HG02678 (cell line): ENCODE measurements around the gene CBX1.
"Not testable (repeated sequence)": the region's sequence is repeated elsewhere in the genome, so short reads cannot be mapped to it uniquely, and the experiment has no call there.

ENCODE experiments used
- ATAC-seq: cut with Tn5 transposase; IDR thresholded peaks from one replicate; pipeline ENCODE4 v1.9.1; 2021; ENCODE audit warnings: mild to moderate bottlenecking, moderate library complexity; ENCODE audit not compliant: unreplicated experiment

CBX1 gene

DNA sequence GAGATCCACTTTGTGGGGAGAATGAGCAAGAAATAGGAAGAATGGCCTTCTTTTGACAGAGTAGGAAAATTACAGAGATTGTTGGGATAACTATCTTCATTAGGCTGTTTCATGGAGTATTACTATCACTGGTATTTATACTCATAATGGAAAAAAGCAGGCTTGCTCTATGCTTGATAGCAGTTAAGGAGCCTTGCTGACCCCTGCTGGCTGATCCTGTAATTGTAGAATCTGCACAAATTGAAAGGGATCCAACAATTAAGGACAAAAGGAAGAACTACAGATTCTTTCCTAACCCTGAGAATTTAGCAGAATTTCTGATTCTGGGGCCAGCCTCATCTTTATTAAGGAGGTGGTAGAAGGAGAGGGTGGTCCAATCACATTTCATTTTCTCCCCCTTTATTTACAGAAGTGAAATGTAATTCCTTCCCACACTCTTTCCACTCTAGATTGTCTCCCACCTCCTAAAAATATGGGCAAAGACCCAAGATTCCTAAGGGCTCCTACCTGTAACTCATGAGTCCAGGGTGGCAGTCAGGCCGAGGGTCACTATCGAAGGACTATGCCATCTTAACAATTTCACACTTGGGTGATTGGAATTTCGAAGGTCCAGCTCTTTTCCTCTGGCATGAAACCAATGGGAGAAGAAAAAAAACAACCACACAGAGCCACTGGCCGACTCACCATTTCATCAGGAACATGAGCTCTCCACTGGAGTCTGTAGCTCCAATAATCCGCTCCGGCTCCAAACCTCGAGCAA, 26.8 kb downstream of the CBX1 start:
- no peak for ATAC-seq

DNA sequence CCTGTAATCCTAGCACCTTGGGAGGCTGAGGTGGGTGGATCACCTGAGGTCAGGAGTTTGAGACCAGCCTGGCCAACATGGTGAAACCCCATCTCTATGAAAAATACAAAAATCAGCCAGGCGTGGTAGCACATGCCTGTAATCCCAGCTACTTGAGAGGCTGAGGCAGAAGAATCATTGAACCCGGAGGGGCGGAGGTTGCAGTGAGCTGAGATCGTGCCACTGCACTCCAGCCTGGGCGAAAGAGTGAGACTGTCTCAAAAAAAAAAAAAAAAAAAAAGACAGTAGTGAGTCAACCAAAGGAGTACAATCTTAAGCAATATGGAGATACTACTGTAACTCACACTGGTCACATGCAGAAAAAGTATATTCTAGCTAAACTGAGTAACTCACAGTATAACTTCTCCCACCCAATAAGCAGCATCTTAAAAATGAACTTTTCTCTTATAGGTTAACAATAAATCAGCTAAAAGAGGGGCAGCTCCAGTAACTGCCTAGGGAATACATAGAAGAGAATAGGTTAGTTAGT, 27.6 kb downstream of the CBX1 start:
- ATAC-seq: not testable (repeated sequence)

DNA sequence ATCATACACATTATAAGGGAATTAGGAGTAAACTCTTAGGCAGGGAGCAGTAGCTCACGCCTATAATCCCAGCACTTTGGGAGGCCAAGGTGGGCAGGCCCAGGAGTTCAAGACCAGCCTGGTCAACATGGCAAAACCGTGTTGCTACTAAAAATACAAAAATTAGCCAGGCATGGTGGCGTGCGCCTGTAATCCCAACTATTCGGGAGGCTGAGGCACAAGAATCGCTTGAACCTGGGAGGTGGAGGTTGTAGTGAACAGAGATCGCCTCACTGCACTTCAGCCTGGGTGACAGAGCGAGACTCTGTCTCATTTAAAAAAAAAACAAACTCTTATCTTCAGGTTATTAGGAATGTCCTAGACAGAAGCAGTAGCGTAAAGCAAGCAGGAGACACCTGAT, 28.5 kb downstream of the CBX1 start:
- ATAC-seq: not testable (repeated sequence)

DNA sequence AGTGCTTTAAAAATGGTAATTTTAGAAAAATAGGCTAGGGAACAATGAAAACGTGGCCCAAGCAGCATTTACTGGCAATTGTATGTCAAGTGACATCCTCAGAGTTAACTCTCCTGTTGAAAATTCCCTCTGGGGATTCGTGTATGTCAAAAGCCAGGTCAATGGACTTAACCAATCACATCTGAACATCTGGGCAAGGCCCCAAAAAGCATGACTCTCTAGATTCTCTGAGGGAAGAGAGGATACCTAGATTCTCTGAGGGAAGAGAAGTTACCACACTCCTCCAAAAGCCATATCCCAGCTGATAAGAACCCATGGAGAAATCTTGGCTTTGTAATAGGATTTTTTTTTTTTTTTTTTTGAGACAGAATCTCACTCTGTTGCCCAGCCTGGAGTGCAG, 29.6 kb downstream of the CBX1 start:
- ATAC-seq: no peak

DNA sequence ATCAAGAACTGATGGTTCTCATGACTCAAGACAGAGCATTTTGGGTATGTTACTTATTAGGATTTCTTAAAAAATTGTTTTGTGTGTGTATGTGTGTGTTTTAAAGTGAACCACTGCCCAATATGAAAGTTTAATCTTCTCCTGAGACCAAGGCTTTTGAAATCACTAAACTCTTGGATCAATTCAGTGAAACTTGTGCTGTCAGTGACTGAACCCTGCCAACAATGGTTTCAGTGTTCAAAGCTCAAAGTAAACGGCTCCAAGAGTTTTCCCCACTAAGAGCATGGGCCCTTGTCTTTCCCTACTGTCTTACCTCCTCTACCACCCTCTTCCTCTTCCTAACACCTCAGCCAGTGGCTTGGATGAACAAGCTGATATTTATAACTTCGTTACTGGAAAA, 31.1 kb downstream of the CBX1 start:
- no peak for ATAC-seq

DNA sequence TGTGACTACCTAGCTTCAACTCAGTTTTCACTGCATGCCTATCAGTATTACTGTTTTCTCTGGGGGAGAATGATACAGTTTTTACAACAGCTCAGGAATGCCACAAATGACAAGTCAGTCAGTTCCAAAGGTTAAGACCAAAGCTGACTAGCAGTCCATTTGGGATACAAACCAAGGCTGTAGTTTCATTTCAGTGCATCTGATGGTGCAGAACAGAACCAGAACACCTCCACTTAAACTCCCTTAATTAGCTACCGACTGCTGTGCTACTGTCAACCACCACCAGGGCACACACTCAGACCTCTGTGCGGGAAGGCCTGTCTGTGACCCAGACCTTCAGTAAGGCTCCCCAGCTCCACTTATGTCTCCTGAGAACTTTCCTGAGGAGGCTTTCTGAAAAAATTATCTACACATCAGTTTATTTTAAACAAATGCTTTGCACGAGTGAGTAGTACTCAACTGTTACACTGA, 32.8 kb downstream of the CBX1 start:
- ATAC-seq: no peak

DNA sequence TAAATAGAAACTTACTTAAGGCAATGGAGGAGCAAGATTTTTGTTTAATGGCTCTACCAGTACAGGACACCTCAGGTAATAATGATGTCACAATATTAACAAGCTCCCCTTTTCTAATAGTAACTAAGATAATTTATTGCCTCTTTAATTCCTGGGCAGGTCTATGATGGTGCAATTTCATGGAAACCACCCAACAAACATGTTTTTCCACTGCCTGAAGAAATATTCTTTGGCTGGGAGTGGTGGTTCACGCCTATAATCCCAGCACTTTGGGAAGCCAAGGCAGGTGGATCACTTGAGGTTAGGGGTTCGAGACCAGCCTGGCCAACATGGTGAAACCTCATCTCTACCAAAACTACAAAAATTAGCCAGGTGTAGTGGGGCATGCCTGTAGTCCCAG, 33.5 kb downstream of the CBX1 start:
- ATAC-seq: not testable (repeated sequence)

DNA sequence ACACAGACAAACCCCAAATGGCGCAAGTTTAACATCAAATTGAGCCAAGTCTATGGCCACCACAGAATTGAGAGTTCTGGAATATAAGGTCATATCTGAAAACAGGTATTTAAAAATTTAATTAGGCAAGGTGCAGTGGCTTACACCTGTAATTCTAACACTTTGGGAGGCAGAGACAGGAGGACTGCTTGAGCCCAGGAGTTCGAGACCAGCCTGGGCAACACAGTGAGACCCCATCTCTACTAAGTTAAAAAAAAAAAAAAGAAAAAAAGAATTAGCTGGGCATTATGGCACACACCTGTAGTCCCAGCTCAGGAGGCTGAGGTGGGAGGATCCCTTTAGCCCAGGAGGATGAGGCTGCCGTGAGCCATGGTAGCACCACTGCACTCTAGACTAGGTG, 34.0 kb downstream of the CBX1 start:
- ATAC-seq: no peak

DNA sequence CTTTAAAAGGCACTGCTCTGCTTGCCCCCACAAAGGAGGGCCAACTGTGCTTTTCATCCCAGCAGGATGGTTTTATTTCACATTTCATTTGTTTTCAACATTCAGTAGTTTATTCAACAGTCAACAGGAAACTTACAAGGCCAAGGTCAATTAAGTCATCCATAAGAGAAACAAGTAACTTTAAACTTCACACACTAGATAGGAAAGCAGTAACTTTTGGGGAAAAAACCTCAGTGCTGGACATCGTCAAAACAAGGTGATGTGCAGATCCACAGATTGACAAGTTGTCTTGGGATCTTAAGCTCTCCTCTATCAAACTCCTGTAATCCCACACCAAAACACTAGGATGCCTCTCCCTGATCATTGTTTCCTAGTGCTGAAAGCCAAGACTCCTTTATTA, 34.6 kb downstream of the CBX1 start:
- no peak for ATAC-seq

DNA sequence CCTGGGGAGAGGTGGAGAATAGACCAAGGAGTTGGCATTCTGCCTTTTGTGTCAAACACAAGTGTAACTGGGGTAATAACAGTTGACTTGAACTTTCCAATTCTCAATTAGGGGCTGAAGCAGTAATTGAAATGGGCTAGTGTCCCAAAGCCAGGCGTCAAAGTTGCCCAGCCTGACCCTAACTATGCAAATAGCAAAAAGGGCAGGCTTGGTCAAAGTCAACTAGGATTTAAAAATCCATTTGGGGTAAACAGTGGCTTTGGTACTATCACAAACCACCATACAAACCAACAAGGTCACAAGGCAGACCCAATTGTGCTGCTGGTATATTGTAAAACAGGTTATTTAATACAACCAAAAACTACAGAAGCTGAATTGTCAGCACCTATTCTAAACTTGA, 35.1 kb downstream of the CBX1 start:
- no peak for ATAC-seq

DNA sequence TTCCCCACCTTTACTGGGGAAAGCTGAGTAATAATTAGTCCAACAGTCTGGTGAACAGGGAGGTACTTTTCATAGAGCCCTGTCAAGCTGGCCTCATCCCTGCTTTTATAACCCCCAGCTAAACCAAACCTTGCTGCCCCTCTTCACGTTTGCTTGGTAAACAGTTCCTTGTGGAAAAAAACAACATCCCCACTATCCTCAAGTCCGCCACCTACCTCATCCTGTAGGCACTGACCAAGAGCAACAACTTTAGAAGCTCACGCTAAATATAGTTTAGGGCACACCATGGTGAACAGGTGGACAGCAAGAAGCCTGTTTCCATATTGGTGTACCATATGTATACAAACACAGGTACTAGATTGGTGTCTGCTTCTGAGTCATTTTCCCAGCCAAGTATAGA, 36.6 kb downstream of the CBX1 start:
- no peak for ATAC-seq

DNA sequence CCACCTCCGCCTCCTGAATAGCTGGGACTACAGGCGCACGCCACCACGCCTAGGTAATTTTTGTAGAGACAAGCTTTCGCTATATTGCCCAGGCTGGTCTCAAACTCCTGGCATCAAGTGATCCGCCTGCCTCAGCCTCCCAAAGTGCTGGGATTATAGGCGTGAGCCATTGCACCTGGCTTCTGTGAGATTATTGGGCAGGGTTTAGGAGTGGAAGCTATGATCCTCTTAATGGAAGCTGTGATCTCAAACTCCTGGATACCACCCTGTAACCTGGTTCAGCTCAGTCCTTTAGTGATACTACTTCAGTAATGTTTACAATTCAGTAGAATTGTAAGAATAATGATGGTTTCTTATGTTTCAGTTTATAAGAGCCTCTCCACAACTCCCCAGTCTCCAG, 39.0 kb downstream of the CBX1 start:
- ATAC-seq: no peak

DNA sequence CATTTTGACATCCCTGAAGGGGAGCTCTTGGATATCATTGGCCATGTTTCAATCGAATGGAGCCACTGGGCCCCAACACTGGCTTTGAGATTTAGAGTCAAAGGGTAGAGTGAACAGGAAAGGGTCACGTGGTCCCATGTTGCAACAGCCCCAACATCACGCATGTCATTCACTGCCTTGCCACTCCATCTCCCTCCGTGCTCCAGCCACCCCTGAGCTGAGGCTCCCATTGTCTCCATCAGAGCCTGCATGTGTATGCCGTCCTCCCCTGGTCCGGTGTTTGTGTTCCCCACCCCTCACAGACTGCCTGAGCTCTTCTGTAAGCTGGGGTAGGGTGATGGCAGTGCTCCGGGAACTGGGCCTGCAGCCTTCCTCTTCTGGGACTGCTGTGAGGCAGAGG, 41.0 kb downstream of the CBX1 start:
- no peak for ATAC-seq

DNA sequence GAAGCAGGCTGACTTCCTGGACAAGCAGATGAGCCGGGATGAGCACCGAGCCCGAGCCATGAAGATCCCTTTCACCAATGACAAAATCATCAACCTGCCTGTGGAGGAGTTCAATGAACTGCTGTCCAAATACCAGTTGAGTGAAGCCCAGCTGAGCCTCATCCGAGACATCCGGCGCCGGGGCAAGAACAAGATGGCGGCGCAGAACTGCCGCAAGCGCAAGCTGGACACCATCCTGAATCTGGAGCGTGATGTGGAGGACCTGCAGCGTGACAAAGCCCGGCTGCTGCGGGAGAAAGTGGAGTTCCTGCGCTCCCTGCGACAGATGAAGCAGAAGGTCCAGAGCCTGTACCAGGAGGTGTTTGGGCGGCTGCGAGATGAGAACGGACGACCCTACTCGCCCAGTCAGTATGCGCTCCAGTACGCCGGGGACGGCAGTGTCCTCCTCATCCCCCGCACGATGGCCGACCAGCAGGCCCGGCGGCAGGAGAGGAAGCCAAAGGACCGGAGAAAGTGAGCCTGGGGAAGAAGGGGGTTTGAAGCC, 42.1 kb downstream of the CBX1 start:
- ATAC-seq: no peak

DNA sequence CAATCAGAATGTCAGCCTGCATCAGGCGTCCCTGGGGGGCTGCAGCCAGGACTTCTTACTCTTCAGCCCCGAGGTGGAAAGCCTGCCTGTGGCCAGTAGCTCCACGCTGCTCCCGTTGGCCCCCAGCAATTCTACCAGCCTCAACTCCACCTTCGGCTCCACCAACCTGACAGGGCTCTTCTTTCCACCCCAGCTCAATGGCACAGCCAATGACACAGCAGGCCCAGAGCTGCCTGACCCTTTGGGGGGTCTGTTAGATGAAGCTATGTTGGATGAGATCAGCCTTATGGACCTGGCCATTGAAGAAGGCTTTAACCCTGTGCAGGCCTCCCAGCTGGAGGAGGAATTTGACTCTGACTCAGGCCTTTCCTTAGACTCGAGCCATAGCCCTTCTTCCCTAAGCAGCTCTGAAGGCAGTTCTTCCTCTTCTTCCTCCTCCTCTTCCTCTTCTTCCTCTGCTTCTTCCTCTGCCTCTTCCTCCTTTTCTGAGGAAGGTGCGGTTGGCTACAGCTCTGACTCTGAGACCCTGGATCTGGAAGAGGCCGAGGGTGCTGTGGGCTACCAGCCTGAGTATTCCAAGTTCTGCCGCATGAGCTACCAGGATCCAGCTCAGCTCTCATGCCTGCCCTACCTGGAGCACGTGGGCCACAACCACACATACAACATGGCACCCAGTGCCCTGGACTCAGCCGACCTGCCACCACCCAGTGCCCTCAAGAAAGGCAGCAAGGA, 42.7 kb downstream of the CBX1 start:
- no peak for ATAC-seq

DNA sequence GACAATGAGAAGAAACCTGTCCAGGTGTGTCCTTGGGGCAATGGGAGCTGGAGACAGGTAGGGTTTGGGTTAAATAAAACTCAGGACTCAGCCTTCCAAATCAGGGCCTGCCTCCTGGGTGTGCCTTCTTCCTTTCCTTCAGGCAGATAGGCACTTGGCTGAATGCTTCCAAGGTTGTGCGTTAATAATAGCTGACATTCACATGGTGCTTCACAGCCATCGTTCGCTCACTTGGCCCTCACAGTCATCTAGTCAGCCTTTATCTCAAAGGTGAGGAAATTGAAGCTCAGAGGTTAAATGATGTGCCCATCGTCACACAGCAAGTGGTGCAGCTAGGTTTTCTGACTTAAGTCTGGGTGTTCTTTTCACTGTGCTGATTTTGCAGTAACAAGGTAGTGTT, 43.7 kb downstream of the CBX1 start:
- no peak for ATAC-seq

DNA sequence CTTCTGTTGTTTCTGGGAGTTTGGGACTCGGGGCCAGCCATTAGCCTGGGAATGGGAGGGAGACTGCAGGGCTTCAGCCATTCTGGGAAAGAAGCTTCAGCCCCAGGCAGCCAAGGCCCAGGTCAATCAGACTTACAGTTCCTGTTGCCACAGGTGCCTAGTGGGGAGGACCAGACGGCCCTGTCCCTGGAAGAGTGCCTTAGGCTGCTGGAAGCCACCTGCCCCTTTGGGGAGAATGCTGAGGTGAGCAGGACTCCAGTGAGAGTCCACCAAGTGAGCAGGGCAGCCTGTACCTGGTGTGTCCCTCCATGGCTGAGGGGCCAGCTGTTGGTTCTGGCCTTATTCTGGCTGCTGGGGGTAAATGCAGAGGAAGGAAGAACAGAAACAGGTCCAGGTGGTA, 44.4 kb downstream of the CBX1 start:
- no peak for ATAC-seq

DNA sequence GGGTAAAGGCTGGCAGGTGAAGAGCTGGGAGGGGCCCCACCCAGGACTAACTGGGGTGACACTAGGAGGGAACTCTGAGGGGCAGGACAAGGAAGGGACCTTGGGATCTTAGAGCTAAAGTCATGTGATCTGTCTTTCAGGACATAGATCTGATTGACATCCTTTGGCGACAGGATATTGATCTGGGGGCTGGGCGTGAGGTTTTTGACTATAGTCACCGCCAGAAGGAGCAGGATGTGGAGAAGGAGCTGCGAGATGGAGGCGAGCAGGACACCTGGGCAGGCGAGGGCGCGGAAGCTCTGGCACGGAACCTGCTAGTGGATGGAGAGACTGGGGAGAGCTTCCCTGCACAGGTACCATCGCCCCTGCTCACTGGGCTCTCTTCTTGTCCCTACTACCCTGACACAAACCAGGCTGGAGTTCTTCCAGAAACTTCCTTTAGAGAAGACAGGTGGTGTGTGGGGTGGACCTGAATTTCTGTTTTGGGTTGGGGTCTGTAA, 45.0 kb downstream of the CBX1 start:
- ATAC-seq: no peak

DNA sequence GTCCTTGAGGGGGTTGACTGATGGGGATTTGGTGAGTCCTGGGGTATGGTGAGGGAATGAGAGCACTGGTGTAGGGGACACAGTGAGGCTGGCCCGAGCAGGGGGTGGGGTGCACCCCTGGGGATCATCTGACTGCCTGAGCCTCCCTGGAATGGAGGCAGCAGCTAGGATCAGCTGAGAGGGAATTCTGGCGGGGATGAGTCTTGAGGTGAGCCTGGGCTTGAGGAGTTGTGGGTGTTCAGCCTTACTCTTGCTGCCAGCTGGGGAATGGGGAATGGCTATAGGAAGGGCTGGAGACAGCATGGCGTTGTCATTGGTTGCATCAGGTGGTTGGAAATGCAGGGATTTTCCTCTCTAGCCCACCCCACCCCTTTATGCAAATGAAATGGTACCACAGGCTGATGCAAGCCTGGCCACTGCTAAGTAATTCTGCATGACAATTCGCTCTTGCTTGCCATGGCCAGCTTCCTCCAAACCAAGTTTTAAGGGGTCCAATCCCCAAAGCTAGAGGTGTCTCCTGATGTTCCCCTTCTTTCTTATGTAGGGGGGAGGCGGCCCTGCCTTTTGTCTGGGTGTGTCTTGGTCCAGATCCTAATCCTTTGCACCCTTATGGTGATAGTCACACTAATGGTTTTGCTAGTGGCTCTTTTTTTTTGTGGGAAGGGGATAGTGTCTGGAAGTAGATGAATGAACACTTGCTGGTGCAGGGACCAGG, 45.6 kb downstream of the CBX1 start:
- ATAC-seq: peak; percentile 61

DNA sequence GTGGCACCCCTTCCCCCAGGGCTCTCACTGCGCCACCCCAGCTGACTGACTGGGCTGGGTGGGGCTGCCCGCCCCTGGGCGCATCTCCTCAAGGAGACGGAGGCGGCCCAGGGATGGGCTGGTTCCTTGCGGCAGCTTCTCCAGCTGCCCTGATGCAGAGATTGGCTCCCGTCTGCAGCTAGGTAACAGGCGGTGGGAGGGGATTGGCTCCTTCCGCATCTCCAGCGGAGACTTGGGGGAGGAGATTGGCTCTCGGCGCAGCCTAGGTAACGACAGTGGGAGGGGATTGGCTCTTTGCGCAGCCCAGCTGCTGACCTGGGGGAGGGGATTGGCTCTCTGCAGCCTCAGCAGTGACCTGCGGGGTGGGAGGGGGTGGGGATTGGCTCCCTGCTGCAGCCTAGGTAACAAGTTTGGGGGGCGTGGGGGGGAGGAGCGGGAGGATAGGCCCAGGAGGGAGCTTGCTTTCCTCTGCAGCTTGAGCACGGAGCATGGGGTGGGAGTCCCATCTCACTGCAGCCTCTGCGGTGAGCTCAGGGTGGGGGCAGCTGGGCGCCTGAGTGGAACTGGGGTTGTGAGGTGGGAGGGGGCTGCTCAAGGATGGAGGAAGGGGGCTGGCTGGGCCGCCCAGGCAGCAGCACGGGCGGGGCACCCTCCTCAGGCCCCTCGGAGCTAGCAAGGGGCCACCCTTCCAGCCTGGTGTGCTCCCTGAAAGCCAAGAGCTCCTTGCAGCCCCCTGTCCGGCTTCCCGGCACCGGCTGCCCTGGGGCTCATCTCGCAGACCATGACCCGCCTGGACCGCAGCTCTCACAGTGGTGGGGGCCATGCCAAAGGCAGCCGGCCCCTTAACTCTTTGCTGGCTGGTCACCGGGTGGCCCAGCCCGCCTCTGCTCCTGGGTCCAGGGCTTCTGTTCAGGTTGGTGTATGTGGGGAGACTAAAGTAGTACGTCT, 46.8 kb downstream of the CBX1 start:
- no peak for ATAC-seq
